ENCODE measurements around the gene PLXNA4.
"Not testable (repeated sequence)": the region's sequence is repeated elsewhere in the genome, so short reads cannot be mapped to it uniquely, and the experiment has no call there.

PLXNA4 gene

DNA sequence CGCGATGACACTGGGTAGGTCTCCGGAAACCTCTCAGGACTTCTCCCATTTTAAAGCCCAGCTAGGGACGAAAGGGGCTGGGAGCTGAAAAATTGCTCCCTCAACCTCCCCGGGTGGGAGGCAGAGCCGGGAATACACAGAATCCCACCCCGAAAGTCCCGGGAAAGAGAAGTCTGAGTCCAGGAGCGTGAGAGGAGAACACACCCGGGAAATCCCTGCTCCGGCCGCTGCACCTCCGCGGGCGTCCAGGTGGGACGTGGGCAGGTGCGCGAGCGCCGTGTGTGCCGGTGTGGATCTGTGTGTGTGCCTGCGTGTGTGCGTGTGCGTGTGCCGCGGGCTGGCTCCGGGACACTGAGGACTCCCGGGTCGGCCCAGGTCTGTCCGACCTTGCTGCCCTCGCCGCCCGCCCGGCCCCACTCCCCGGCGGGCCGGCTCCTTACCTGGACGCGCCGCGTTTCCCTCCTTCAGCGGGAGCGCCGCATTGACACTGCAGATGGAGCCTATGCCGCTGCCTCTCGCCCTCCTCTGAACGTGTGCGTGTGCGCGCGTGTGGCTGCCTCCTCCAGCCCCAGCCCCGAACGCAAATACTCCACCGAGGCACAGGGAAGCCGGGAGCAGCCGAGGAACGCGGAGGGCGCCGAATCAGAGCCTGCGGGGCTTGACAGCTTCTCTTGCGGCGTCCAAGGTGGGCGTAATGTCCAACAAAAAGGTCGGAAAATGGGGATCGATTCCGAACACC is at the start of gene PLXNA4:
TSS of gene PLXNA4 (minus strand) at position 489 of the 739 bp plus-strand sequence. CDS start 67,777 bp downstream, outside the sequence.
- DNase-seq, result no peak

- DNase-seq, result no peak
Observed at GRCh38 chr7:132625651-132626050, 49.4 kb upstream of the PLXNA4 start.

DNA sequence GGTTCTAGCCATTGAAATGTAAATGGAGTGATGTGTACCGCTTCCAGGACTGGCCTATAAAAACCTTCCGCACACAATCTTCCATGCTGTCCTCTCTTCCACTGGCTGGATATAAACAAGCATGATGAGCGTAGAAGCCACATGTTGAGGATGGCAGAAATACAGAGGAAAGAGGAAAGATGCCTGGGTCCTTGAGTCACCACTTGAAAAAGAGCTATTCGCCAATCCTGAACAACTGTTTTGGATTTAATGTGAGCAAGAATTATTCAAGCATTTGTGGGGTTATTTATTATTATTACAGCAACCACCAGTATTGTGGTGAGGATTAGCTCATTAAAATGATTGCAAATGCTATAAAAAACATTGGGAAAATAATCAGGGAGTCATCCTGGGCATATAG is 45.8 kb upstream of the PLXNA4 start:
- DNase-seq, result no peak

- DNase-seq, result no peak
Observed at GRCh38 chr7:132619967-132620366, 43.7 kb upstream of the PLXNA4 start.

- DNase-seq, result no peak
Observed at GRCh38 chr7:132618956-132619305, 42.7 kb upstream of the PLXNA4 start.

DNA sequence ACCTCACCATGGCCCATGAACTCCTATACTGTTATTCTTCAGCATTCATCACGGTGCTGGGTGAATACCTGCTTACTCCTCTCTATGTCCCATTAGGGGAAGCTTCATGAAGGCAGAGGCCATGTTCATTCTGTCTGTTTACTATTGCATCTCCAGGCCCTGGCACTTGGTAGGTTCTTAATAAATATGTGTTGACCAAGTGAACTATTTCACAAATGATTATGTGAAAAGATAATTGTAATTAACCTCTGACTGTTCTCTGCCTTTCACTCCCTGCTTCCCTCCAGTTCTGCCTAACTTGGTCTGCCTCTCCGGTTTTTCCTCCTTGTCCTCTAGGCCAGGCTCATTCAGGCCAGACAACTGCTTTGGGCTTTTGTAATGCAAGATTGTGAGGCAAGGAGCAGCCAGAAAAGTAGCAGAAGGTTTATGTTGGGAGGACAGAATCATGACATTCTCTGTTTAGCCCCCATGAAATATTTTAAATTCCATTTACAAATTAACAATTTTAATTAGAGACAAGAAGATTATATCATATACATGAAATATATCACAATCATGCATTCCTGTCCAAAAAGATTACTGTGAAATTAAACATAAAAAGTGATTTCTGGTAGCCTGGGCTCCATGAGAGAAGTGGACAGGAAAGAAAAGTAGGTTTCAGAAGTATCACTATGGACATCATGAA is 42.1 kb upstream of the PLXNA4 start:
- DNase-seq, result no peak

- DNase-seq, result no peak
Observed at GRCh38 chr7:132614428-132615318, 38.4 kb upstream of the PLXNA4 start.

GRCh38 chr7:132613737-132614136 is 37.5 kb upstream of the PLXNA4 start:
- DNase-seq, result no peak

DNA sequence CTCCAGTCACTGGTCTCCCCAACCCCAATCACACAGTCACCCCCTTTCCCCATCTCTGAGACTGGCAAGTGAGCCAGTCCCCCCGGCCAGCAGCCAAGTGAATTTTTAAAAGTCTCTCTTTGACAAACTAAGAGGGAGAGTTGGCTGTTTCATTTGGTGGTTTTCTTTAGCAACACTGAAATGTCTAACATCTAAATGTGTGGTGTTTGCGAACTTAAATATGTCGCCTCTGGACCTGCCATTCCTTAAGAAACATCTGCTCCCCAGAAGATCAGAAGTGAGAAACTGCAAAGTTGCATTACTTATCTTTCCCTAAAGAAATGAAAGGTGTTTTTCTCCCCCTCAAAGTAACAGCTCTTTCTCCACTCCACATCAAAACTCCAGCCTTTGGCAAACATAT is 34.7 kb upstream of the PLXNA4 start:
- no peak for DNase-seq

DNA sequence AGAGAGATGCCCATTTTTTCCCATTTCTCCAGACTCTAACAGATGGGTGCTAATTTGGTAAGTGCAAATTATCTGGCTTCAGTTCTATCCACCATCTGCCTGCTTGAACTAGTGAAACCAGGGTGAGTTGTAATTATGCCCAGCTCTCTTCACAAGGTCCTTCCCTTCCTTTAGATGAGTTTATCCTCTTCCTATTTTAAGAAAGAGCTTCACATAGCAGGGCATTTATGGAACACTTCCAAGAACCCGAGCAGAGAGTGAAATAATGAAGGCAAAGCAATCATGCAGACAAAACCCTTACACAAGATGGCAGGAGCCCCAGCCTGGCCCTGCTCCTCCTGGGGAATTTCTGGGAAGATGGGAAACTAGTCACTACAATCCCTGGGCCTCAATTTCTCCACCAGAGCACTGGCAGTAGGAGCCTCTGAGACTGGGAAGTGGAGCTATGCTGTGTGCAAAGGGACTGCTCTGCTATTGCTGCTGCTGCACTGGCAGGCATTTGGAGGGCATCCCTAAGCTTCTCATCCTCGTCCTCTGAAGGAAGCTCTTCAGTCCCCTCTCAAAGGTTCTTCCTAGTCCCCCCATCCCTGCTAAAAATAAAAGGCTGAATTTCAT is 33.7 kb upstream of the PLXNA4 start:
- no peak for DNase-seq

- DNase-seq, result no peak
Observed at GRCh38 chr7:132609222-132609621, 33.0 kb upstream of the PLXNA4 start.

GRCh38 chr7:132608523-132608922 is 32.3 kb upstream of the PLXNA4 start:
- no peak for DNase-seq

- no peak for DNase-seq
Observed at GRCh38 chr7:132607656-132608055, 31.4 kb upstream of the PLXNA4 start.

DNA sequence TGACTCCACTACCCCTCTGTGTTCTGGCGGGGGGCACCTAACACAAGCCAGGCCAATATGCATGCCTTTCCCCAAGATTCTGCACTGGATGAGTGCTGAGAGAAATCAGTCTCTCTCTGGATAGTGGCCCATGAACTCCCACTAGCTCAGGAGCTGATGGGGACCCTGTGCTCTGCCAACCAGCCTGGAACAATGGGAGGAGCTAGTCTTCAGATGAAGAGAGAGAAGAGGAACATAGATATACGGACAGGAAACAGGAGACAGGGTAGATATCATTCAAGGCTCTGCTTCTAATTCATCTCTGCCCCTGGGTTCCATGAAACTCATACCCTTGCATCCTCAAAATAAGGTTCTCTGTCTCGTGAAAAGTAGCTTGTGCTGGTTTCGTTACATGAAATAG is 27.9 kb upstream of the PLXNA4 start:
- no peak for DNase-seq

DNA sequence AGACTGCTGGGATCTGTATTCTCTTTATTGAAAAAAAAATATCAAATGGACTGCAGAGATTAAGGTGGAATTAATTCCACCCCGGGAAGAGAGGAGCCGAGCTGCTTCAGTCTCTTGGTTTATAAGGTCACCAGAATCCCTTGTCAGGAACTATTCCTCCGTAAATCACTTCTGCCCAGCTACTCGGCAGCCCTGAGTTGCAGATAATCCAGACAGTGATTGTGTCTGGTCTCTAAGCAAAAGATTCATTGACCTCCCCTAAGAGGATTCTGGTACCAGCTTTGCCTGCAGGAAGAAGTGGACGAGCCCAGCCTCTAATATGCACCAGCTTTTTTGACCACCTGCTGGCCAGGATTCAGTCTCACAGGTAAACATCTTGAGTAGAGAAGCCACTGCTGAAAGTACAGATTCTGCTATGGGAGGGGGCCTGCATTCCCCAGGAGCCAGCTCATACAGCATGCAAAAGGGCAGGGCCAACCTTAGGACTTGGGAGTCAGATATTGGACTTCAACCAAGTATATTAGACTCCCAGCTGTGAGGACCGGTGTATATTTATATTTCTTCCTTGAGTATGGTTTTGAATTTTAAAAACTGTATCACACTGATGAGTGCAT is 27.1 kb upstream of the PLXNA4 start:
- DNase-seq, result no peak

- no peak for DNase-seq
Observed at GRCh38 chr7:132601783-132602182, 25.5 kb upstream of the PLXNA4 start.

GRCh38 chr7:132596588-132596987 is 20.3 kb upstream of the PLXNA4 start:
- no peak for DNase-seq

DNA sequence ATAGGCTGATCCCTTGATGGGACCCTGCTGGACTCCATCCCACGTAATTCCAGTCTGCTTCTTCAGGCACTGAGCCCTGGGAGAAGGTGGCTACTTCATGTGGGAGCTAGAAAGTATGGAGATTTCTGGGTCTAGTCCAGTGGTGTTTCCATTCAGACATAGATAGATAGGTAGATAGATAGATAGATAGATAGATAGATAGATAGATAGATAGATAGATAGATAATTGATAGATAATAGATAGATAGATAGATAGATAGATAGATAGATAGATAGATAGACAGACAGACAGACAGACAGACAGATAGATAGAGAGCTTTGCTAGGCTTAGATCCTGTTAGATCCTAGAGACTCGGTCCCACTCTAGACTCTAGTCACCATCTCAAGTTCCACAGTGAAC is 18.5 kb upstream of the PLXNA4 start:
- not testable (repeated sequence) for DNase-seq

GRCh38 chr7:132592936-132593335 is 16.7 kb upstream of the PLXNA4 start:
- no peak for DNase-seq

GRCh38 chr7:132592231-132592920 is 16.1 kb upstream of the PLXNA4 start:
- DNase-seq, result no peak

DNA sequence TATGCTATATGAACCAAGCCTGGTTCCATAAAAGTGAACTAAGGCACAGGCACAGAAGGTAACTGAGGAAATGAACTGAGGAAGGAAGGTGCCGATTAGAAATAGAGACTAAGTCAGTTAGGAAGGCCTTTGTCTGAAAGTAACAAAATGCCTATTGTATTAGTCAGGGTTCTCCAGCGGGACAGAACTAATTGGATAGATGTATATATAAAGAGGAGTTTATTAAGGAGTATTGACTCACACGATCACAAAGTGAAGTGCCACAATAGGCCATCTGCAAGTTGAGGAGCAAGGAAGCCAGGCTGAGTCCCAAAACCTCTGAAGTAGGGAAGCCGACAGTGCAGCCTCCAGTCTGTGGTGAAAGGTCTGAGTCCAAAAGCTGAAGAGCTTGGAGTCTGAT is 13.9 kb upstream of the PLXNA4 start:
- DNase-seq, result no peak

DNA sequence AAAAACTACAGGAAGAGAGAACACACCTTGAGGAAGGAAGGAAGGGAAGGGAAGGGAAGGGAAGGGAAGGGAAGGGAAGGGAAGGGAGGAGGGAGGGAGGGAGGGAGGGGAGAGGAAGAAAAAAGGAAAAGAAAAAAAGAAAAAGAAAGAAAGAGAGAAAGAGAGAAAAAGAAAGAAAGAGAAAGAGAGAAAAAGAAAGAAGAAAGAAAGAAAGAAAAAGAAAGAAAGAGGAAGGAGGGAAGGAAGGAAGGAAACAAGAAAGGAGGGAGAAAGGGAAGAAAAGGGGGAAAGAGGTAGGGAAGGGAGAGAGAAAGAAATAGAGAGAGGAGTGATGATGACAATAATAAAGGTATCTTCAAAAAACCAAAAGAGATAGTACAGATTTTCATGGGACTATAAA is 12.3 kb upstream of the PLXNA4 start:
- no peak for DNase-seq

All from activated T-cell treated with anti-CD3 and anti-CD28 coated beads for 4 hours (primary cell).